ENCODE measurements around the gene GPR78.

The GPR78 gene

DNA sequence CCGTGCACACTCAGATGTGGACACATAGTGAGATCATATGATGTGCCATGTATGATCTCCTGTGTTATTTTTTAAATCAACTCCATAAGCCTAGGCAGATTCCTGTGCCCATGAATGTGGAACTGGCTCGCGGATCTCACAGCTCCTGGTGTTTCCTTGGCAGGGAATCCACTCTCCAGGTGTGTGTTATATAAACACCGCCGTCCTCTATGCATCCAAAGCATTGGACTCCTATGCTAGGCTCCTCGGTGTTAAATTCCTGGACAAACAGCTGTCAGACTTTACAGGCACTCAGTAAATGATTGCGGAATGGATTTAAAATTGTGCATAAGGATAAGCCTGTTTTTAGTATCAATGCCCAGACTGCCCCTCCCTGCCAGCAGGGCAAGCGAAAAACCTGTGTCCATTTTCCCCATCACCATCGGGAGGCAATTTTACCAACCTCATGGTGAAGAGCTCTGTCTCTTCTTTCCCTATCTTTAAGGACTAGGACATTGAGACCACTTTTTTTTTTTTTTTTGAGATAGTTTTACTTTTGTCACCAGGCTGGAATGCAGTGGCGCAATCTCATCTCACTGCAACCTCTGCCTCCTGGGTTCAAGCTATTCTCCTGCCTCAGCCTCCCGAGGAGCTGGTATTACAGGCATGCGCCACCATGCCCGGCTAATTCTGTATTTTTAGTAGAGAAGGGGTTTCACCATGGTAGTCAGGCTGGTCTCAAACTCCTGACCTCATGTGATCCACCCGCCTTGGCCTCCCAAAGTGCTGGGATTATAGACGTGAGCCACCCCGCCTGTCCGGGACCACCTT, 23.6 kb upstream of the GPR78 start:
- TF ChIP-seq, protein P1, sequence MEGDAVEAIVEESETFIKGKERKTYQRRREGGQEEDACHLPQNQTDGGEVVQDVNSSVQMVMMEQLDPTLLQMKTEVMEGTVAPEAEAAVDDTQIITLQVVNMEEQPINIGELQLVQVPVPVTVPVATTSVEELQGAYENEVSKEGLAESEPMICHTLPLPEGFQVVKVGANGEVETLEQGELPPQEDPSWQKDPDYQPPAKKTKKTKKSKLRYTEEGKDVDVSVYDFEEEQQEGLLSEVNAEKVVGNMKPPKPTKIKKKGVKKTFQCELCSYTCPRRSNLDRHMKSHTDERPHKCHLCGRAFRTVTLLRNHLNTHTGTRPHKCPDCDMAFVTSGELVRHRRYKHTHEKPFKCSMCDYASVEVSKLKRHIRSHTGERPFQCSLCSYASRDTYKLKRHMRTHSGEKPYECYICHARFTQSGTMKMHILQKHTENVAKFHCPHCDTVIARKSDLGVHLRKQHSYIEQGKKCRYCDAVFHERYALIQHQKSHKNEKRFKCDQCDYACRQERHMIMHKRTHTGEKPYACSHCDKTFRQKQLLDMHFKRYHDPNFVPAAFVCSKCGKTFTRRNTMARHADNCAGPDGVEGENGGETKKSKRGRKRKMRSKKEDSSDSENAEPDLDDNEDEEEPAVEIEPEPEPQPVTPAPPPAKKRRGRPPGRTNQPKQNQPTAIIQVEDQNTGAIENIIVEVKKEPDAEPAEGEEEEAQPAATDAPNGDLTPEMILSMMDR (conservative IDR thresholded peaks at IDR 0.05; ENCODE audit: low read depth, low read length): no peak
- H3K4me3 ChIP-seq (ENCODE audit: low read length): no peak overlapping the region
- DNase-seq (ENCODE audit: low read depth): no peak

DNA sequence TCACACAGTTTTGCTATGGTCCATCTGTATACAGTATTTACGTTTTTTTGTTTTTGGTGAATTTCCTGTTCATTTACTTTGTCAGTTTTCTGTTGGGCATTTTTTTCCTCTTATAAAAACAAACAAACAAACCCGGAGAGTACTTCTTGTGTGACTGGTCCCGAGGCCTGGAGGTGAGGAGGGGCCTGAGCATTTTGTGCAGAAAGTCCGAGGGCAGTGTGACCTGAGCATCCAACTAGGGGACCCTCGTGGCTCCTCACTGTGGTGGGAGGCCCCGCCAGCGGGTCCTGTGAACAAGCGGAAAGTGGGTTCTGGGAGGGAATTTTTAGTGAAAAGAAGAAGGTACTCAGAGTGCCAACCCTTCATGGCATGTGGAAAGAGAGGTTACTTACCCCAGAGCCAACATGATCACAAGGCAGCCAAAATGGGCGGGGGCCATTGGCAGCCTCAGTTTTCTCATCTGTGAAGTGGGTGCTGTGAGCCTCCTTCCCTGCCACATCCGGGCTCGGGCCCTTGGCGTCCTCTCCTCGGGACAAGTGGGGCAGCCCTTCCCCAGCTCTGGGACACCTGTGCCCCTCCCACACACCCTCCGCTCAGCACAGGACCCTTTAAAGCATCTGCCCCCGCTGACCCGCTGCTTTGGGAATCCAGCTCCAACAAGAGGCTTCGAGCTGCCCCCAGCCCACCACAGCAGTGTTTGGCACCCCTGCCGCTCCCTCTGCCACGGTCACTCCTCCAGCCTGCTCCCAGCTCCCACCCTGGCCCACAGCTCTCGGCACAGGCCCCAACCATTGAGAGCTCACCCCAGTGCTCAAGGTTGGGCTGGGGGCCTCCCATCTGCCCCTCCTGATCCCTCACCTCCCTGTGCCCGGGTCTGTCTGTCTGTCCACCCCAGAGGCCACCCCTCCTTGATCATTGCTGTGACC, 22.8 kb upstream of the GPR78 start:
- no peak for DNase-seq (ENCODE audit: low read depth)

DNA sequence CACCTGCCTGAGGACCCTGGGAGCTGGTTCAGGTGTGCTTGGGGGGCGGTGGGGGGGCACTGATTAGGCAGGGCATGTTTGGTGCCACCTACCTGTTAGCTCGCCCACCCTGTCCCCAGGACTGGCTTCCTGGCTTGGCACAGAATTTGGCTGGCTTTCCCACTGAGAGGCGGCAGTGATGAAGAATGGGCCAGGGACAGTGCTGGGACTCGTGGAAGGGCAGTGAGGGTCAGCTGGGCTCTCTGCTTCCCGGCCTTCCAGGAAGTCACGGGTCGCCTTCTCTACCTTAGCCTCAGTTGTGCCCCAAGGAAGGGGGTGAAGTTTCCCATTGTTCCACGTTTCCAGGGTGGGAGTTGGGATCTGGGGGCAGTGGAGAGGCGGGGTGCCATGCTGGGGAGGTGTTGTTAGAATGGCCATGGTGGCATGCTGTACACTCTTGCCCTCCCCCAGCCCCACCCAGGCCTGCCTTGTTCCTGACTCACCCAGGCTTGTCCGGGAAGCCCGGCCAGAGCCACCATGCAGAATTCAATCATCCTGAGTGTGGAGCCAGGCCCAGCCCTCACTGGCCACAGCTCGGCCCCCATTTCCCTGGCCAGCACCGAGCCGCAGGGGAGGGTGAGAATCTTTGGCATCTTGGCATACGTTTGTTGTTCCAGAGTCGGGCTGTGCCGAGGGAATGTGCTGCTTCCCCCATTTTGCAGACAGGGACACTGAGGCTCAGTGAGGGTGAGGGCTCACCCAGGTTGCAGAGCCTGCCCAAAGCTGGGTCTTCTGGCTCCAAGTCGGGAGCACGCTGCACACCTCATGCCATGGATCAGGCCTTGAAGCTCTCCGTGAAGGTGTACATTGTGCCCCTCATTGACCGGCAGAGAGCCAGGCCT, 21.9 kb upstream of the GPR78 start:
- no peak for DNase-seq (ENCODE audit: low read depth)
- H3K4me3 ChIP-seq (ENCODE audit: low read length): no peak overlapping the region
- TF ChIP-seq, protein P1 (conservative IDR thresholded peaks at IDR 0.05; ENCODE audit: low read depth, low read length): no peak

More for the DNA sequence above, 22.8 kb upstream of the GPR78 start:
- H3K4me3 ChIP-seq (ENCODE audit: low read length): no peak overlapping the region
- TF ChIP-seq, protein P1 (conservative IDR thresholded peaks at IDR 0.05; ENCODE audit: low read depth, low read length): no peak

DNA sequence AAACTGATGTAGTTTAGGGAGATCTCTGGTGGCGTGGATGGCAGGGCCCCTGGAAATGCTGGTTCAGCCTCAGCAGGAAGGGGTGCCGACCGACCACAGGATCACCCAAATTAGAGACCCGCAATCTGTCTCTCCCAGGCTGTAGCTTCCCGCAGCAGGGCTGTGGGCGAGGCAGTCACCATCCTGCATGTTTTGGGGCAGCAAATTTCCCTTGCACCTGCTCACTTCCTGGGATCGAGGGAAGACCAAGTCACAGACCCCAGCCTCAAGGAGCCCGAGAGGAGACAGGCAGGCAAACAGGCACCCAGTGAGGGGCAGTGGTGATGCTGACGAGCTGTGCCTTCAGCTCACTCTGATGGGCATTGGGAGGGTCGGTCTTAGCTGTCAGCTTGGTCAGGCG, 21.2 kb upstream of the GPR78 start:
- no peak overlapping the region for H3K4me3 ChIP-seq (ENCODE audit: low read length)
- DNase-seq (ENCODE audit: low read depth): no peak
- TF ChIP-seq, protein P1 (conservative IDR thresholded peaks at IDR 0.05; ENCODE audit: low read depth, low read length): no peak

DNA sequence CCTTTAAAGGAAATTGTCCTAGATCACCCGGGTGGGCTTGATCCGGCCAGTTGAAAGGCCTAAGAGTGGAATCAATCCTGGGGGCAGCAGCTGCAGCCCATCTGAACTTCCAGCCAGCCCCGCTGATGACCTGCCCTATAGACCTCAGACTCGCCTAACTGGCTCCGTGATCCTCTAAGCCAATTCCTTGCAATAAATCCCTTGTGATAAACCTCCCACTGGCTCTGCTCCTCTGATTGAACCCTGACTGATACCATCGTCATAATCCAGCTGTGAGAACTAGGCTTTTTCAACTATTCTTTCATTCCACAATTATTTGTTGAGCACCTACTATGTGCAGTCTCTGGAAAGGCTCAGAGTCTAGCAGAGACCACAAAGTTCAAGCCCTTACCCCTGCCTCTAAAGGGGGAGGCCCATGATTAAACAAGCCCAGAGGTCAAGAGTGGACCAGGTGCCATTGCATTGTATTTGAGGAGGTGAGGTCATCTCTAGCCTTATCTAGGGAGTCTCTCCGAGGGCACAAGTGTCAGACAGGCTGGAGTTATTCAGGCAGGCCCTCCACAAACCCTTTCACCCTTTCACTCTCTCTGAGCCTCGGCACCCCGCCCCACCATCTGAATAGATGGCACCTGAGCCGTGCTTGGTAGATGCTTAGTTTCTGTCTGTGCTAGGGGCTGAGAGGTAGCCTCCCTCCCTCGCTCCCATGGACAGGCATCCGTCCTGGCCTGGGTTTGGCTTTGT, 20.5 kb upstream of the GPR78 start:
- no peak overlapping the region for H3K4me3 ChIP-seq (ENCODE audit: low read length)
- TF ChIP-seq, protein P1 (conservative IDR thresholded peaks at IDR 0.05; ENCODE audit: low read depth, low read length): no peak
- no peak for DNase-seq (ENCODE audit: low read depth)
